ENCODE data around the gene MAP3K7CL.
A peak's percentile ranks its signal among the peaks of the same experiment; 100 is the strongest.
"Not testable (repeated sequence)": the region's sequence is repeated elsewhere in the genome, so short reads cannot be mapped to it uniquely, and the experiment has no call there.

MAP3K7CL gene

DNA sequence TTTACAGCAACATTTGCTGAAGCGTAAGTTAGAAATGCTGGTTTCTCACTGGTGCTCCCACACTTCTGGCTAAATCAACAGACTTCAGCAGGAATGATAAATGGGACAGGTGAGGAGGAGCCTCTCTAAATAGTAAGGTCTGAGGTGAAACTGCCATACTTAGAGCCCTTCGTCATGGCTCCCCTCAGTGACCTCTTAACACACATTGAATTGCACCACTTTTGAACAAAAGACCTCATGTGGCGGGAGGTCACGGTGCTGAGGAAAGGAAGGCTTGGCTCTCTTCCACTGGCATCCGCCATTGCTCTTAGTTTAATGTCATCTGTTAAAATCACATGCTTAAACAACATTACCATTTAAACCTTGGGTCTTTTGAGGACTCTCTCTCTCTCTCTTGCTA lies 3.4 kb downstream of the MAP3K7CL start:
- no peak for DNase-seq (ENCODE audit: low read depth)

DNA sequence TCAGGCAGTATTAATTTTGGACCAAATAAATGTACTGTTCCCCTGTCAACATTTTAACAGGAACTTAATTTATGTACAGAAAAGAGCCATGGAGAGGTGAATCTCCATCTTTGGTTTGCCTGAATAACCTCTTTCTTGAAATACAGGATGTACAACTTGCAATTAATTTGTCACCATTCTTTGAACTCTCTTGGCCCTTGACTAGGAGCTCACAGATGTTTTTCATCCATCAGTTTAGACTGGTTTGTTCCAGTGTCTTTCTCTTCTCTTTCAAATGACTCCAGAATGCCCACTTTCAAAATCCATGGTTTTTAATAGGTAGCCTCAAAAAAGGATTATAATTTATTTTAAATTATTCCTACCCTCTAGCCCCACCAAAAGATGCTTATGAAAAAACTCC lies 5.0 kb downstream of the MAP3K7CL start:
- no peak for DNase-seq (ENCODE audit: low read depth)

DNA sequence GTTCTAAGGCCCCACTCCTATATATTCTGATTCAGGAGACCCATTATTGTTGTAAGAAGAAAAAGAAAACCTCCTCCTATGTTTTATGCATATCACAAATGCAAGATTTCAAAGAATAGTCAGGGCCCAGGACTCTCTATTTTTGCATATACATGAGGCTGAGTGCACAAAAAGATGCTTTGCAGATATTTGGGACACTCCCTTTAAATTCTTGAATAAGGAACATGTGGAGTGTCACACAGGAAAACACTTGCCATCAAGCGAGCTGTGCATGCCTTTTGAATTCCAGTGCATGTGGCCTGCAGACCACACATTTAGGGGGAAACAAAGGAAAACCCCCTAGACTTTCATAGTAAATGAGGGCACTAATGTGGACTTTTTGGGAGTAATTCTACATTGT lies 5.6 kb downstream of the MAP3K7CL start:
- DNase-seq (ENCODE audit: low read depth): no peak

DNA sequence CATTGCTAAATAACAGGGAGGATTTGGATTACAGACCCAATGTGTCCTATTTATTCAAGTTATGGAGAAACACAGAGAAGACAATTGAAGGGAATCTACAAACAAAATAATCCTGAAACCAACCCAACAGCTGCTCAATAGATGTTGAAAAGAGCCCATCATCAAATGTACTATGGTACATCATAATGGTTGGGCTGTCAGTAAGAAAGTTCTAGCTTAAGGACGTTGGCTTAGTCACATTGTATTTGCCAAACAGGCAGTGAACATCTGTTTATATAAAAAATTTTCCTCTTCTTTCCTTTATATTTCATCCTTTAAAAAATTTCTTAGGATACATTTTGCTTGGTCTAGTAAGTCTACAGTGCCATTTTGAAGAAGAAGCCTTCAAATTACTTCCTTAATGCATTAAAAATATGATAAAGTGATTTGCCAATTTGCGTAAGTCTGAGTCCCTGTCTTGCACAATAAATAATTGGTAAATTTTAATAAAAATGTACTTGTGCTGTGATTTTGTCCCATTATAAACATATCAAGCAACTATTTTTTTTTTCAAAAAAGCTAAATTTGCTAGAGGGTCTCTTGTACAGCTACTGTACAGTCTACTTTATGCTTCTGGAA lies 14.4 kb downstream of the MAP3K7CL start:
- DNase-seq (ENCODE audit: low read depth): no peak

DNA sequence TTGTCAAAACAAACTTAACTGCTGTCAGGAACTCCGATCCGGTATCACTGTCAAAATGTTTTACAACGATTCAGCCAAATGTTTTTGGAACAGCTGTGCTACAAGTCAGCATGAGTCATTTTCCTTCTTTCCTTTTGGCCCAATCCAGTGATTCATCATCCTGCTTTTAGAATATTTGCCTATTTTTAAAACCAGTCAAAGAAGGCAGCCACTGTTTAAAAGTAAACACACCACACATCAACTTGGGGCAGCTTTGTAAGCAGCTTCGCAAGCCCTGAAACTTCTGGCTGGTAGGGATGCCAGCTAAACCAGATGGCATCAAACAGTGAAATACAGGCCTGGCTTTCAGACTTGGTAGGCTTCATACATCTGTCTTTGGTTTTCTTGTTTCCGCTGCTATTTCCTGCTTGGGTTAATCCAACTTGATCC lies 14.9 kb downstream of the MAP3K7CL start:
- peak; percentile 85 for DNase-seq (ENCODE audit: low read depth)

- DNase-seq (ENCODE audit: low read depth): no peak
These were observed 15.5 kb downstream of the MAP3K7CL start for GRCh38 chr21:29145852-29146453.

GRCh38 chr21:29146726-29147125 lies 16.3 kb downstream of the MAP3K7CL start:
- DNase-seq (ENCODE audit: low read depth): no peak

GRCh38 chr21:29148530-29148929 lies 18.1 kb downstream of the MAP3K7CL start:
- DNase-seq (ENCODE audit: low read depth): no peak

DNA sequence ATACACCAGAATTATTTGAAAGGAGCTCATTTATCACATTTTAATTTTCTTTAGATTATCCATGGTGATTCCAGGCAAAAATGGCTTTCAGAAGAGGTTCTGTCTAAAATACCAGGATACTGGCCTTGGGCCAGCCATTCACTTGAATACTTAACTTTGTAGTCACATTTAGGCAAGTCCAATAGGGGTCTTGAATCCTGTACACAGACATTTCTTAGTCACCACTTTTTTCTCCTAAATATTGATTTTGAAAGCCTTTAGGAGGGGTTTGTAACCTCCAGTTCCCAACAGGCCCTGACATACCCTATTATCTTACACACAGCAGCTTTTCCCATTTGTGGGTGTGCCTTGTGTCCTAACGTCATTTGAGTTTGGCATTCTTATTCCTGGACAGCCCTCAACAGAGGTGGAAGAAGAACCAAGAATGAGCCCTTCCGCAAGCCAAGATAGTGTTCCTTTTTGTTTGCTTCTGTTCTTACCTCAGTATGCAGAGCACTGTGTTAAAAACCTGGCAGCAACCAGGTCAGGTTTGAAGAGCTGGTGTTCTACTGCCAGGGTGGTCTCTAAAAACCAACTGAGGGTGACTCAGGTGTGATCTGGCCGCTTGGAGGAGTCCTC lies 19.5 kb downstream of the MAP3K7CL start:
- DNase-seq (ENCODE audit: low read depth): no peak

DNA sequence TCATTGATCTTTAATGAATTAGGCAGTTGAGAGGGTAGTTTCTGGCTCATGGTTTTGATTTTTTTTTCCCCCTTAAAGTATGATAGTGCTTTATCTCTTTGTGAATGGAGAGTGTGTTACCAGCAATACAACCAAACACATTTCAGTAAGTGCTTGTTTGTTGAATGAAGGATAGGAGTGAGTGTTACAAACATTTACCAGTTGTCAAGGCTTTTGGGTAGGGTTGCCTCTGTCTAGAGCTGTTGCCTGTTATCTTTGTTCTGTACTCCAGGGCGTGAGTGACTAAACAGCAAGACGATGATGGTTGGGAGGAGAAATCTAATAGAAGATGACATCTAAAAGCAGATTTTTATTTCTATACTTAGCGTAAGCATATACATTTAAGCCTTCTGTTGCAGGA lies 21.5 kb downstream of the MAP3K7CL start:
- DNase-seq (ENCODE audit: low read depth): no peak

- no peak for DNase-seq (ENCODE audit: low read depth)
These were observed 22.5 kb downstream of the MAP3K7CL start for GRCh38 chr21:29152916-29153315.

- DNase-seq (ENCODE audit: low read depth): no peak
These were observed 23.8 kb downstream of the MAP3K7CL start for GRCh38 chr21:29154270-29154669.

DNA sequence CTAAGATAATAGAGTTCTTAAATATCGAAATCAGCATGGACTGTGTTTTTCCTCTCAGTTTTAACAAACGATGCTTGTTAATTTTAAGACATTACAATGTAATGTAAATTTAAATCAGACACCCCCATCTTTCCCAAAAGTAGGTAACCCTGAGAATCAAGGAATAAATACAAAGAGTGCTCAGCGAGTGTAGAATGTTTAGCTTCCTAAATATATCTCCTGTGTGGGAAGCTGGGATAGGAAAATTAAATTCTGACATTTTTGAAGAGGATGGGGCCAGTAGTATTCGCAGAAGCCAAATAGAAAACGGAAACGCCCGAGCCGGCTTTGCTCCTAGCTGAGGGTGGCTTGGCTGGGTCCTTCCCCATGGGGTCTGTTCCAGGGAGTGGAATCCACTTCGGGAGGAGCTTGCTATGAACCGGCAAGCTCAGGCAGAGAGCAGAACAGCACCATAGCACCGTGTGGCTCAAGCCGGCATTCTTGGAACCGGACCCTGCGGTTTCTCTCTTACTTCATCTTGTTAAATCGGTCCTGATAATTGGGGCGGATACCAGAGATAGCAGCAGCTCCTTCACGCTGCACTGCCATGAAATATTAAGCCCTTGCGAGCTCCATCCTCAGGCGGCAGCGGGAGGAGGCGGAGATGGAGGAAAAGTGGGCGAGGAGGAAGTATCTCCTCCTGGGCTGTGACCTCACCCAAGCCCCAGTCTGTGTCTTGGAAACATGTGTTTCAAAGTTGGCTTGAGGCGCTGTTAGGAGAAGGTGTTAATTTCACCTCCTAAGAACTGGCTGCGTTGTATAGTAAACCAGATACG lies 24.9 kb downstream of the MAP3K7CL start:
- DNase-seq (ENCODE audit: low read depth): no peak

DNA sequence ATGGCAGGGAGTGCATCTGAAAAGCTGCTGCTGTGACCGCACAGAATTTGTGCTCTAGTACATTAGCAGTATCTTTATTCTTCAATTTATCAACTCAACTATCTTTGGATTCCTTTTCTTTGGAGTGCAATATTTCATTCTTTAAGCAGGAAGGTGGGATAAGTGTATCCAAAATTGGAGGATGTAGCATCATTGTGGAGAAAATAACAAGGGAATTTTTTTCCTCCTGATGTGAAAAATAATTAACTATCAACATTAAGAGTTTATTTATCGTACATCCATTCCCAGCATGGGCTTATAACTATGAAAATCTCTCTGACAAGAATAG lies 25.5 kb downstream of the MAP3K7CL start:
- DNase-seq (ENCODE audit: low read depth): no peak

- DNase-seq (ENCODE audit: low read depth): no peak
These were observed 26.6 kb downstream of the MAP3K7CL start for GRCh38 chr21:29157080-29157479.

DNA sequence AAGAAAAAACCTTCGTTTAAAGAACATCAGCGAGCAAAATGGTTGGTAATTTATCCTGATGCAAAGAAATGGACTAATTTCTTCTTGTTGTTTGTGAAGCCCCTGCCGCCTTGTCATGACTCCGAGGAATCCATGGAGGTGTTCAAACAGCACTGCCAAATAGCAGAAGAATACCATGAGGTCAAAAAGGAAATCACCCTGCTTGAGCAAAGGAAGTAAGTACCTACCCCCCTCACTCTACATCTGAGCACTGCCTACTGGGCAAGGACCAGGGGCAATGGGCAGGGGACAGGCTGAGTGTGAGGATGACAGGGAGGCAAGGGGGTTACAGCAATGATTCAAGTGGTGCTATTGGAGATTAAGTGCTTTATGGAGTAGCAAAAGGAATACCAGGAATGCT lies 29.4 kb downstream of the MAP3K7CL start:
- DNase-seq (ENCODE audit: low read depth): no peak

- peak; percentile 83 for DNase-seq (ENCODE audit: low read depth)
These were observed 32.4 kb downstream of the MAP3K7CL start for GRCh38 chr21:29162825-29163224.

DNA sequence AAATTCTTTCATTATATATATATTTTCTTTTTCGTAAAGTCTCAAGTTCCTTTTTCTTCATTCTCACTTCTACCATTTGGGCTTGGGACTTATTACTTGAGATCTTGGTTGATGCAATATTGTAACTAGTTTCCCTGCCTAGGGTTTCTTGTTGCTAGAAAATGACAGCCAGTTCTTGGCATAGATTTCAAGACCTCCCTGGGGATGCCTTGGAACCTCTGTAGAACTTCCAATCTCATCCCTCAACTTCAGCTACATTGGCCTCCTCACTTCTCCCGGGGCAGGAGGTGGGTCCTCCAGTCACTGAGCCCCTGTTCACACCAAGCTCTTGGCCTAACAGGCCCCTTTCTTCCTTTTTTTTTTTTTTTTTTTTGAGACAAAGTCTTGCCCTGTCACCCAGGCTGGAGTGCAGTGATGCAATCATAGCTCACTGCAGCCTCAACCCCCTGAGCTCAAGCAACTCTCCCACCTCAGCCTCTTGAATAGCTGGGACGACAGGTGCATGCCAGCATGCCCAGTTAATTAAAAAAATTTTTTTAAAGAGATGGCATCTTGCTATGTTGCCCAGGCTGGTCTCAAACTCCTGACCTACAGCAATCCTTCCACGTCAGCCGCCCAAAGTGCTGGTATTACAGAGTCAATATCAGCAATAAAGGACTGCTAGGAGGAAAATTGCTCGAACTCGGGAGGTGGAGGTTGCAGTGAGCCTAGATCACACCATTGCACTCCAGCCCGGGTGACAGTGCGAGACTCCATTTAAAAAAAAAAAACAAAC lies 33.1 kb downstream of the MAP3K7CL start:
- DNase-seq (ENCODE audit: low read depth): peak; percentile 77

DNA sequence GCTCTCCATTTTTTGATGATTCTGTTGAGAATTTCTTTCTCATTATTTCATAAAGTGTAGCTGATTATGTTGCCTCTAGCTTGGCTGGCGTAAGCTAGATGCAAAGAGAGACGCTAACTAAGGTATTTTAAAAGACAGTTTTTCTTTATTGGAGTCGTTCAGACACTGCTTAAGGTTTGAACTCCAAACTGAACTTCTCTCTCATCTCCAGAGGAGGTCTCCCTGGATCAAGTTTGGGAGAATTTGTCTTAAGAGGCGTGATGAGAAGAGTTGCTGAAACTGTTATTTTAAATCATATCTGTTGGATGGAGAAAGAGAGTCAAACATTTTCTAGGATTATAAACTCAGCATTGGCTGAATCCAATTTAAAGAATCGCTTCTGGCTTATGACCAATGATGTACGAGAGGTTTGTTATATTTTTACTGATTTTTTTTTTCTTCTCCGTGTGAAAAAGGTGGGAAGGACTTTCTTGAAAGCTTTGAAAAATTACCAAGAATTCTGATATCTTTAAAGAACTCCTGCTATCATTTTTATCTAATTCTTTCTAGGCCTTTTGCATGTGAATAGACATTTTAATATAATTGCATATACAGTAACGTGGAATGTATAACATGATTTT lies 34.0 kb downstream of the MAP3K7CL start:
- peak; percentile 87 for DNase-seq (ENCODE audit: low read depth)

DNA sequence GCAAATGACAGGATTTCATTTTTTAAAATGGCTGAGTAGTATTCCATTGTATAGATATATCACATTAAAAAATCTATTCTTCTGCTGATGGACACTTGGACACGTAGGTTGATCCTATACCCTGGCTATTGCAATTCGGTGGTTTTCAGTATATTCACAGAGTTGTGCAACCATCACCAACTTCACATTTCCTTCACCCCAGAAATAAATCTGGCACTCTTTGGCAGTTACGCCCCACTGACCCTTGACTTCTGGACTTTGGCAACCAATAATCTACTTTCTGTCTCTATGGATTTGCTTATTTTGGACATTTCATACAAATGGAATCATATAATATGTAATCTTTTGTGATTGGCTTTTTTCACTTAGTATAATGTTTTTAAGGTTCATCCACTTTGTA lies 35.9 kb downstream of the MAP3K7CL start:
- no peak for DNase-seq (ENCODE audit: low read depth)

DNA sequence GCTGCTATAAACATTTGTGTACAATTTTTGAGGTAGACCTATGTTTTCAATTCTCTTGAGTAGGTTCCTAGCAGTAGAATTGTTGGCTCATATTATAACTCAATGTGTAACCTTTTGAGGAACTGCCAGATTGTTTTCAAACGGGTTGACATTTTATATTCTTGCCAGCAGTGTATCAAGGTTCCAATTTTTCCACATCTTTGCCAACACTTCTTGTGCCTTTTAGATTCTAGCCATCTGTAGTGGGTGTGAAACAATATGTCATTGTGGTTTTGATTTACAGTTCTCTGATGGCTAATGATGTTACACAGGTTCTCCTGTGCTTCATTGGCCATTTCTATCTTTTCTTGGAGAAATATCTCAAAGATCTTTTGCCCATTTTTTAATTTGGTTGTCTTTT lies 36.4 kb downstream of the MAP3K7CL start:
- no peak for DNase-seq (ENCODE audit: low read depth)

DNA sequence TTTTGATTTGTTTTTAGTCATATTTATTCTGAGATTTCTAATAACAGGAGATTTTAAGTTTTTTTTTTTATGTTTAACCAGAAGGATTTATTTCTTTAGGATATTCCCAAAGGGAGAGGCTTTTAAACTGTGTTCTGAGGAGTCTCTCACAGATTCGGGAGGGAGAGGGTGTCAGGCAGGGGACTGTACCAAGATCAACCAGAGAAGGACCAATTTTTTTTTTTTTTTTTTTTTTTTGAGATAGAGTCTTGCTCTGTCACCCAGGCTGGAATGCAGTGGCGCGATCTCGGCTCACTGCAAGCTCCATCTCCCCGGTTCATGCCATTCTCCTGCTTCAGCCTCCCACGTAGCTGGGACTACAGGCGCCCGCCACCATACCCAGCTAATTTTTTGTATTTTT lies 37.0 kb downstream of the MAP3K7CL start:
- not testable (repeated sequence) for DNase-seq (ENCODE audit: low read depth)

All from fibroblast of the conjunctiva (primary cell).